HepG2 (cell line): Measurements from ENCODE around the gene RXFP3. TPM values are rescaled to one million over a fixed set of nuclear protein-coding genes. Genes with fewer than 3 reads are reported as not detected.

Experiments used
- ATAC-seq: fragments of 200-7000 bp; cut with Tn5 transposase; 3 replicates; pipeline ENCODE4 v1.9.1; 2020; ENCODE audit warnings: mild to moderate bottlenecking, moderate library complexity
- BruUV-seq: library from RNA; stranded (reverse); fragments of 400-500 nt; replicated peaks from 2 replicates; lab custom pipeline; 2021; lab: Mats Ljungman, UMichigan
- CTCF ChIA-PET: fragments of 300-600 bp; formaldehyde crosslinking; extraction: SDS; loops from one replicate; lab custom pipeline; 2021; ENCODE audit warnings: low total read pairs, inconsistent platforms, low intra/inter-chr PET ratio; lab: Yijun Ruan, JAX
- POLR2A ChIA-PET: fragments of 350-600 bp; sonication (Branson Sonifier 250); formaldehyde crosslinking; loops from one replicate; lab custom pipeline; 2020; ENCODE audit warnings: antibody characterized with exemption, inconsistent platforms; lab: Yijun Ruan, JAX
- DNase-seq: peaks from one replicate; pipeline ENCODE4 v3.0.0-alpha.2; 2015; ENCODE audit warnings: low spot score
- FAIRE-seq: peaks from 3 replicates; lab custom pipeline; 2011; peaks lifted over from hg19 to GRCh38; lab: Jason Lieb, UNC
- H2AFZ ChIP-seq: one replicate; pipeline ENCODE4 v1.6.1; 2011; ENCODE audit warnings: low read length, inconsistent platforms
- H3K27ac ChIP-seq: fragments of 300-600 bp; 3 replicates; pipeline ENCODE4 v1.8.0; 2011; ENCODE audit warnings: mixed run types, mild to moderate bottlenecking, mixed read lengths, low read length, inconsistent platforms; ENCODE audit not compliant: insufficient read depth; ENCODE audit errors: extremely low read length
- H3K27me3 ChIP-seq, 2 experiments: fragments of 200-600 bp in 1 of 2; 2 replicates in 1 of 2; 3 replicates in 1 of 2; pipeline versions ENCODE4 v1.6.0 to v1.8.0; 2011; ENCODE audit warnings: low read length in 2 of 2, mild to moderate bottlenecking in 2 of 2, moderate library complexity in 2 of 2, inconsistent platforms in 1 of 2; ENCODE audit not compliant: insufficient read depth in 2 of 2, control insufficient read depth in 1 of 2
- H3K36me3 ChIP-seq, 2 experiments: fragments of 200-600 bp in 1 of 2; replicated peaks in 1 of 2; 2 replicates in 1 of 2; 3 replicates in 1 of 2; pipeline versions ENCODE4 v1.5.1 to v1.8.0; 2011; ENCODE audit warnings: low read length in 2 of 2, inconsistent platforms in 1 of 2; ENCODE audit not compliant: insufficient read depth in 2 of 2, control insufficient read depth in 1 of 2
- H3K4me1 ChIP-seq: 2 replicates; pipeline ENCODE4 v1.5.1; 2012; ENCODE audit warnings: low read length, inconsistent platforms; ENCODE audit not compliant: insufficient read depth
- H3K4me2 ChIP-seq: 2 replicates; pipeline ENCODE4 v1.6.0; 2011; ENCODE audit warnings: low read depth, low read length, inconsistent platforms
- H3K4me3 ChIP-seq, 3 experiments: fragments of 200-600 bp in 1 of 3; sonication (generic), shearing (Covaris generic) in 1 of 3; replicated peaks in 1 of 3; 2 replicates each; pipeline ENCODE4 v1.5.1; 2011 to 2016; ENCODE audit warnings: low read length in 3 of 3, inconsistent platforms in 2 of 3, low read depth in 2 of 3, mild to moderate bottlenecking in 2 of 3, control low read depth in 1 of 3, mixed read lengths in 1 of 3; ENCODE audit not compliant: insufficient read depth in 1 of 3
- H3K79me2 ChIP-seq: one replicate; pipeline ENCODE4 v1.6.1; 2011; ENCODE audit warnings: low read length, inconsistent platforms; ENCODE audit not compliant: insufficient read depth
- H3K9ac ChIP-seq: 2 replicates; pipeline ENCODE4 v1.6.0; 2011; ENCODE audit warnings: mild to moderate bottlenecking, low read depth, low read length, inconsistent platforms; ENCODE audit not compliant: insufficient read depth
- H3K9me3 ChIP-seq: 2 replicates; pipeline ENCODE4 v1.5.1; 2012; ENCODE audit warnings: mild to moderate bottlenecking, low read length
- H4K20me1 ChIP-seq: 2 replicates; pipeline ENCODE4 v1.6.0; 2011; ENCODE audit warnings: inconsistent platforms, mild to moderate bottlenecking, low read length, moderate library complexity; ENCODE audit not compliant: insufficient read depth
- CREB3 ChIP-seq: sonication (generic); formaldehyde crosslinking; IDR thresholded peaks from 2 replicates; pipeline ENCODE4 v1.5.0; 2020; ENCODE audit warnings: missing genetic modification reagents
- GABPA ChIP-seq, 2 experiments: IDR thresholded peaks; 2 replicates each; pipeline ENCODE4 v1.6.1; 2011 to 2016; ENCODE audit warnings: low read depth in 2 of 2, low read length in 1 of 2, missing biosample characterization in 1 of 2, missing genetic modification characterization in 1 of 2
- HNRNPH1 ChIP-seq: fragments of 200-400 bp; formaldehyde crosslinking; optimal IDR thresholded peaks from 2 replicates; pipeline ENCODE3; 2017; ENCODE audit warnings: mild to moderate bottlenecking, low read depth, low read length
- KIAA2018 ChIP-seq: sonication (generic); formaldehyde crosslinking; IDR thresholded peaks from 2 replicates; pipeline ENCODE4 v1.5.0; 2020; ENCODE audit warnings: mild to moderate bottlenecking, missing genetic modification reagents, borderline replicate concordance
- NR2C2 ChIP-seq: sonication (generic); formaldehyde crosslinking; IDR thresholded peaks from 2 replicates; pipeline ENCODE4 v1.4.0; 2020; ENCODE audit warnings: missing genetic modification reagents, mild to moderate bottlenecking, moderate library complexity, borderline replicate concordance
- REL ChIP-seq: sonication (generic); formaldehyde crosslinking; conservative IDR thresholded peaks from 2 replicates; pipeline ENCODE4 v1.8.0; 2022; ENCODE audit warnings: mild to moderate bottlenecking, missing genetic modification reagents, moderate library complexity
- ZBTB34 ChIP-seq: sonication (generic); formaldehyde crosslinking; IDR thresholded peaks from 2 replicates; pipeline ENCODE4 v1.8.0; 2022; ENCODE audit warnings: mild to moderate bottlenecking, missing genetic modification reagents
- ZNF282 ChIP-seq: fragments of 450-650 bp; IDR thresholded peaks from 2 replicates; pipeline ENCODE4 v1.6.1; 2018; ENCODE audit not compliant: partially characterized antibody
- whole genome bisulfite sequencing: methylation state at CpG from one replicate; pipeline ENCODE4 v1.1.6; 2017; ENCODE audit warnings: low lambda C conversion rate; 5-methylcytosine and 5-hydroxymethylcytosine counted together
- in situ Hi-C: cut with HindIII; loops from 2 replicates; pipeline ENCODE4 v1.10.0; 2017; ENCODE audit warnings: low pct_unique_long_range_greater_than_20kb; ENCODE audit not compliant: extremely low pct_ligation_motif_present
- intact Hi-C: fragments of 100-400 bp; cut with micrococcal nuclease; formaldehyde crosslinking; loops from one replicate; pipeline ENCODE4 v1.10.0; 2022; ENCODE audit not compliant: unreplicated experiment
- polyA plus RNA-seq, 8 experiments: library from polyadenylated mRNA; depleted of rRNA in 3 of 8; stranded (reverse) in 7 of 8; unstranded in 1 of 8; fragments of >200 nt; fragmentation: Illumina TruSeq in 4 of 8; extraction: Trizol in 4 of 8; gene quantifications; 2 replicates each; pipeline versions ENCODE4 v1.2.1 to v1.2.3, GENCODE V29; 2011 to 2016; ENCODE audit warnings: low read depth in 4 of 8, missing spikeins in 1 of 8, mixed read lengths in 1 of 8; ENCODE audit not compliant: insufficient read depth in 1 of 8
- total RNA-seq, 5 experiments: library from RNA; depleted of rRNA; stranded (reverse); fragments of >200 nt; fragmentation: Illumina TruSeq; extraction: Trizol; gene quantifications; 2 replicates each; pipeline ENCODE4 v1.2.3, GENCODE V29; 2016; ENCODE audit warnings: low read depth in 1 of 5

The RXFP3 gene
- total and polyA plus RNA-seq, 2 of the 13 experiments (the other 11 are each of a cell fraction or from before 2014, with no cell fraction given), result not detected

- no peaks in the 10 kb centered on the region for H3K79me2 ChIP-seq
- no peak for TF ChIP-seq ZNF282
- TF ChIP-seq HNRNPH1, result no peak
- no peak for TF ChIP-seq CREB3
- no peak for TF ChIP-seq KIAA2018 (CRISPR knock-in tag)
- TF ChIP-seq NR2C2, result no peak
- no peak for TF ChIP-seq REL
- no peak for TF ChIP-seq GABPA (IDR thresholded peaks at IDR 0.05; ENCODE audit: low read depth, low read length)
- no peak for TF ChIP-seq GABPA (CRISPR knock-in tag; IDR thresholded peaks at IDR 0.05; ENCODE audit: low read depth)
- no peak for TF ChIP-seq ZBTB34
- BruUV-seq, result no TSS peak
- ChIA-PET POLR2A (no interaction called here), CTCF (no interaction called here)
- no peak for DNase-seq
- intact Hi-C loops, result no loop called here
- no peaks in the 10 kb centered on the region for H3K36me3 ChIP-seq
- no peak for FAIRE-seq
- H3K9ac ChIP-seq, result no peak overlapping the region
- no peaks in the 10 kb centered on the region for H3K4me1 ChIP-seq
- no CpG with 5 or more reads among the region's 2 CpGs for WGBS
- H3K27ac ChIP-seq, result no peak overlapping the region
- no peak overlapping the region for H3K4me2 ChIP-seq
- no peak overlapping the region for H3K4me3 ChIP-seq
- ATAC-seq, result no peak
- H3K9me3 ChIP-seq, result peaks cover 24% of the 10 kb centered on the region
- no peak overlapping the region for H2AFZ ChIP-seq
- in situ Hi-C loops, result no loop called here
- no peaks in the 10 kb centered on the region for H4K20me1 ChIP-seq
- H3K27me3 ChIP-seq, result no peaks in the 10 kb centered on the region
Measured at GRCh38 chr5:33903118-33903517, 33.1 kb upstream of the RXFP3 start.
